Activated CD4-positive, alpha-beta T cell treated with anti-CD3 and anti-CD28 coated beads, Interleukin-2, amount 10 ng/mL, durations not matched to agents 24 days and 14 days (primary cell): Measurements from ENCODE around the gene TMEM192. TPM values are rescaled to one million over a fixed set of nuclear protein-coding genes. Genes with fewer than 3 reads are reported as not detected.
A peak's percentile ranks its signal among the peaks of the same experiment; 100 is the strongest.
"Not testable (repeated sequence)": the region's sequence is repeated elsewhere in the genome, so short reads cannot be mapped to it uniquely, and the experiment has no call there.

Source experiments
- DNase-seq: peaks from one replicate; pipeline ENCODE4 v3.0.0; 2022
- H3K27ac Mint-ChIP-seq: one replicate; pipeline ENCODE4 v1.8.0; 2022; ENCODE audit warnings: mild to moderate bottlenecking, mixed read lengths
- H3K27me3 Mint-ChIP-seq: one replicate; pipeline ENCODE4 v1.8.0; 2022; ENCODE audit warnings: mixed read lengths
- H3K36me3 Mint-ChIP-seq: one replicate; pipeline ENCODE4 v1.8.0; 2022; ENCODE audit warnings: low read depth, mild to moderate bottlenecking, mixed read lengths
- H3K4me1 Mint-ChIP-seq: one replicate; pipeline ENCODE4 v1.8.0; 2021; ENCODE audit warnings: mixed read lengths
- H3K4me3 Mint-ChIP-seq: one replicate; pipeline ENCODE4 v1.8.0; 2022; ENCODE audit warnings: mild to moderate bottlenecking, moderate library complexity, mixed read lengths
- H3K9me3 Mint-ChIP-seq: one replicate; pipeline ENCODE4 v1.8.0; 2021; ENCODE audit warnings: mixed read lengths
- intact Hi-C: fragments of 100-400 bp; cut with micrococcal nuclease; formaldehyde crosslinking; loops from one replicate; pipeline ENCODE4 v1.15.1; 2023
- total RNA-seq: library from RNA; stranded (reverse); gene quantifications from 2 replicates; pipeline ENCODE4 v1.2.3, GENCODE V29; 2022

TMEM192 gene
- total RNA-seq, 1 donor from 2014 or later, result 10.0 TPM

DNA sequence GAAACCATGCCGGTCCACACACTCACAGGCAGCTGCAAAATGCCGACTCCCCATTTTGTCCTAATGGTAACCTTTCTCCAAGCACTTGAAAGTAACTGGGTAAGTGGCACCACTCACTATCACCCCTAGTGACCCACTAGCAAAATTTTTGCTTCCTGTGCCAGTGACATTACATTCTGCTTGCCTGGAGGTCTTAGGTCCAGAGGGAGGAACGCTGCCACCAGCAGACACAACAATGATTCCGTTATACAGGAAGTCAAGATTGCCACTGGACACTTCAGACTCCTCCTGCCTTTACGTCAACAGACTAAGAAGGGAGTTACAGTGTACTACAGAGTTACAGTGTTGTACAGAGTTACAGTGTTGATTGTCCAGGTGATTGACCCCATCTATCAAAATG, 11.8 kb upstream of the TMEM192 start:
- no peak for DNase-seq
- Mint-ChIP-seq H3K9me3 (no peaks in the 10 kb centered on the region), H3K36me3 (no peaks in the 10 kb centered on the region), H3K4me1 (no peaks in the 10 kb centered on the region), H3K27me3 (peaks cover 19% of the 10 kb centered on the region), H3K27ac (no peak overlapping the region), H3K4me3 (no peak overlapping the region)
- intact Hi-C loops, result no loop called here

DNA sequence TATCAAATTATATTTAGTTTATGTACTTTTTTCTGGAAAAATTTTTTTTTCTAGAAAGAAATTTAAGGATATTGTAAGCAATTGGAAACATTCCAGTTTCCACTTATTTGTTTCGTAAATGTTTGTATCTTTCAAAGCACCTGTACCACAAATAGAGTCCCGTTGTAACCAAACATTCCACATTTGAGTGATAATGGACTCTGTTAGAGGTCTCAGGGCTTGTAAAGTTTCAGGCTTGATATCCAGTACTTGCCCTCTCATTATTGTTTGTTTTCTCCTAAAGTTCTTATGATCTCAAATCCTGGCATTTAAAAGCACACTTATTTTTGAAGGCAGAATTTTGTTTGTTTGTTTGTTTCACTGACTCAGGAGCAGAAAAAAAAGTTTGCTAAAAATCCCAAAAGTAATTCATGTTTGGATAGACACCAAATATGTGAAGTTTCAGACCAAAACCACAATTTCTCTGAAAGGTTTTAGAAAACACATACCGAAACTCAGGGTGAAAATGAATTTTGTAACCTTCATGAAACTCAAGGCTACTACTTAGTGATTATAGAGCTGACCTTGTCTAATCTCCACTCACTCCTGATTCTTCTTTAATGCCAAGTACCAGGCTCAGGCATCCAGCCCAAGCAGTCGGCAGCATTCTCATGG, 5.7 kb upstream of the TMEM192 start:
- intact Hi-C loops, result no loop called here
- Mint-ChIP-seq H3K27me3 (peaks cover 21% of the 10 kb centered on the region), H3K4me1 (peaks cover 4% of the 10 kb centered on the region), H3K36me3 (no peaks in the 10 kb centered on the region), H3K4me3 (no peak overlapping the region), H3K27ac (no peak overlapping the region), H3K9me3 (no peaks in the 10 kb centered on the region)
- DNase-seq, result no peak

DNA sequence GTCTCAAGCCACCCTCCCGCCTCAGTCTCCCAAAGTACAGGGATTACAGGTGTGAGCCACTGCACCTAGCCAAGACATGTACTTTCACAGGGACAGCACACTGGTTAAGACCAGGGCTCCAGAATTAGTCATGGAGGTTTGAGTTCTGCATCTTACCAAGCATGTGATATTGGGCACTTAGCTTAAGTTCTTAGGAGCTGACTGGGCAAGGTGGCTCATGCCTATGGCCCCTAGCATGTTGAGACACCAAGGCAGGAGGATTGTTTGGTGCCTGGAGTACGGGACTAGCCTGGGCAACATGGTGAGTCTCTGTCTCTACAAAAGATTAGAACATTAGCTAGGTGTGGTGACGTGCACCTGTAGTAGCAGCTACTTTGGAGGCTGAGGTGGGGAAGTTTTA, 2.6 kb upstream of the TMEM192 start:
- intact Hi-C loops, result no loop called here
- DNase-seq, result no peak
- H3K27me3 Mint-ChIP-seq, result peaks cover 14% of the 10 kb centered on the region
- peaks cover 13% of the 10 kb centered on the region for H3K4me1 Mint-ChIP-seq
- H3K27ac Mint-ChIP-seq, result no peak overlapping the region
- H3K9me3 Mint-ChIP-seq, result no peaks in the 10 kb centered on the region
- H3K36me3 Mint-ChIP-seq, result no peaks in the 10 kb centered on the region
- H3K4me3 Mint-ChIP-seq, result no peak overlapping the region

DNA sequence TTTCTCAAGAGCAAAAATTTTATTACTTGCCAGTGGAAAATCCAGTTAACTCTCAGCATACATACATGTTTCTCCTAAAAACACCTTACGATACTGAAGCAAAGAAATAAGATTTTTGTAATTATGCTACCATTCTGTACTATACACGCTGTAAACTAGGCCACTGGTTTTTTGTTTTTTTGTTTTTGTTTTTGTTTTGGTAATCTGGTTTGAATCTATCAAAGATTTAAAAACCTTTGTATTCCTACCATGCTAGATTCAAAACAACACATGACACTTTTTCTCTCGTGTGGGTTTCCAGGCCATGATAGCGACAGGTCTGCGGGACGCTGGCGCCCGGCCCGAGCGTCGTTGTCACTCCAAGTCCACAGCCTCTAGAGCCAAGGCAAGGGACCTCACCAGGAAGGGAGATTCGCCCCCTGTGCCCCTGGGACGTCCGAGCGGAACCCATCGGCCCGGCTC, 723 bp downstream of the TMEM192 start:
- Mint-ChIP-seq H3K27me3 (peaks cover 10% of the 10 kb centered on the region), H3K9me3 (no peaks in the 10 kb centered on the region), H3K4me3 (peak overlapping the region; percentile 97), H3K4me1 (peaks cover 13% of the 10 kb centered on the region), H3K36me3 (no peaks in the 10 kb centered on the region), H3K27ac (peak overlapping the region; percentile 89)
- intact Hi-C loops, result loop anchor here (1.0 to 5.0 kb wide), 4 partner anchors 95 to 1945 kb away; partner anchors contain the start of genes KLHL2, MSMO1 and NAF1
- no peak for DNase-seq

DNA sequence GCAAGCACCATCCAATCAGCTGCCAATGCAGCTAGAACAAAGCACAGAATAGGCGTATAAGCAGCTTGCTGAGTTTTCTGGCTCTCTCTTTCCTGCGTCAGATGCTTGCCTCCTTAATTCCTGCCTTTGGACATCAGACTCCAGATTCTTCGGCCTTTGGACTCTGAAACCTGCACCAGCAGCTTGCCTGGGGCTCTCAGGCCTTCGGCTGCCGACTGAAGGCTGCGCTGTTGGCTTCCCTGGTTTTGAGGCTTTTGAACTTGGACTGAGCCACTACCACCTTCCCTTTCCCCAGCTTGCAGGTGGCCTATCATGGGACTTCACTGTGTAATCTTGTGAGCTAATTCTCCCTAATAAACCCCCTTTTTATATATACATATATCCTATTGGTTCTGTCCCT, 6.1 kb downstream of the TMEM192 start:
- DNase-seq, result no peak
- Mint-ChIP-seq H3K27ac (no peak overlapping the region), H3K4me1 (no peaks in the 10 kb centered on the region), H3K36me3 (peaks cover 2% of the 10 kb centered on the region), H3K4me3 (no peak overlapping the region), H3K9me3 (no peaks in the 10 kb centered on the region), H3K27me3 (no peaks in the 10 kb centered on the region)
- intact Hi-C loops, result no loop called here

DNA sequence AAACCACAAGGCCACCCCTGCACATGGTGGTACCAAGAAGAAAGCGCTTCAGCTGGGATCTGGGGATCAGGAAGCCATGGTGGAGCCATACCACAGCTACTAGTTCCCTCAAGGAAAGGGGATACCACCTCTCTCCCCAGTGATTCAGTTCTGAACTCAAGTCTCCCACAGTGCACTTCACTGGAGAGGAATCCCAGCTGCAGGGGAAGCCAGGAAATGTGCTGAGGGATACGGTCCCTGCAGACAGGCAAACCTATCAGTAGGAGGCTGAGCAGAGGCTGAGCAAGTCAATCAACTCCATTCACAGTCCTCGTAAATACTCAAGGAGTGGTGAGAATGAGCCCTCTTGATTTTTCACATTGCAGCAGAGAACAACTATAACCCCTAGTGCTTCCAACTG, 11.0 kb downstream of the TMEM192 start:
- Mint-ChIP-seq H3K27me3 (no peaks in the 10 kb centered on the region), H3K27ac (no peak overlapping the region), H3K4me3 (no peak overlapping the region), H3K4me1 (no peaks in the 10 kb centered on the region), H3K36me3 (peaks cover 6% of the 10 kb centered on the region), H3K9me3 (no peaks in the 10 kb centered on the region)
- DNase-seq, result no peak
- intact Hi-C loops, result no loop called here

DNA sequence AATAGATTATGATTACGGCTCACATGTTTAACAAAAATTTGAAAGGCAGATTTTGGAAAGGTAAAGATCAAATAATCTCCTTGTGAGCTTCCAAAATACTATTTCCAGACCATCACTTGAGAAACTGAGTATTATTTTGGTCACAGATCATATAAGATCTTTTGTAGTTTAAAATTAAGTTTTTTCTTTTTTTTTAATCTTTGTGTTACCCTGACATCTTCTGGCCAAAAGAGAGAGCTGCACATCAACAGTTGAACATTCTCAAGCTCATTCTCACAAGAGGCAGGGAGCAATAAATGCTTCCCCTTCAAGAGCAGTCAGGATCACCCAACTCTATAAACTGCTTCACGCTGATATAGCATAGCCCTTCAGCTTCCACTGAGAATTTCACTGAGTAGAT, 15.9 kb downstream of the TMEM192 start:
- H3K4me3 Mint-ChIP-seq, result no peak overlapping the region

DNA sequence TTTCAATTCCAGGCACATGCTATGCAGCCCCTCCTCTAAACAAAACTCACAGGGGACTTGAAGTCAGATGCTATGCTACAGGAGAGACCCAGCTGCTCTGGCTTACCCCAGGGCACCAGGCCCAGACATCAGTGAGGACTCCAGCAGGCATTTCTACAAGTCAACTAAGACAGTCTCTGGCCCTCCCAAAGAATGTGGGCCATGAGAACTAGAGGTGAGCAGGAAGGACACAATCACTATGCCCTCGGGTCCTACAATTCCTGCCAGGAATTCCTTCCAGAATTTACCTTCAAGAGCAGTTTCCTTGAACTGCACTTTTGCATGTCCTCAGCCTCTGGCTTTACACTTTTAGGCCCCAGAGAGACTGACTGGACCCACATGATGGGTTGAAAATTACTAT, 17.4 kb downstream of the TMEM192 start:
- intact Hi-C loops, result loop anchor here (2.0 to 10.0 kb wide), 2 partner anchors 314 to 1540 kb away; no protein-coding TSS in a partner anchor
- Mint-ChIP-seq H3K4me3 (no peak overlapping the region), H3K27me3 (no peaks in the 10 kb centered on the region), H3K36me3 (peaks cover 2% of the 10 kb centered on the region), H3K9me3 (no peaks in the 10 kb centered on the region), H3K27ac (no peak overlapping the region), H3K4me1 (no peaks in the 10 kb centered on the region)
- DNase-seq, result no peak

More for the DNA sequence above, 15.9 kb downstream of the TMEM192 start:
- H3K27ac Mint-ChIP-seq, result no peak overlapping the region
- intact Hi-C loops, result loop anchor here (10.0 kb wide), 1 partner anchor 1542 kb away; no protein-coding TSS in a partner anchor
- DNase-seq, result no peak
- no peaks in the 10 kb centered on the region for H3K27me3 Mint-ChIP-seq
- peaks cover 4% of the 10 kb centered on the region for H3K36me3 Mint-ChIP-seq
- H3K4me1 Mint-ChIP-seq, result no peaks in the 10 kb centered on the region
- no peaks in the 10 kb centered on the region for H3K9me3 Mint-ChIP-seq

DNA sequence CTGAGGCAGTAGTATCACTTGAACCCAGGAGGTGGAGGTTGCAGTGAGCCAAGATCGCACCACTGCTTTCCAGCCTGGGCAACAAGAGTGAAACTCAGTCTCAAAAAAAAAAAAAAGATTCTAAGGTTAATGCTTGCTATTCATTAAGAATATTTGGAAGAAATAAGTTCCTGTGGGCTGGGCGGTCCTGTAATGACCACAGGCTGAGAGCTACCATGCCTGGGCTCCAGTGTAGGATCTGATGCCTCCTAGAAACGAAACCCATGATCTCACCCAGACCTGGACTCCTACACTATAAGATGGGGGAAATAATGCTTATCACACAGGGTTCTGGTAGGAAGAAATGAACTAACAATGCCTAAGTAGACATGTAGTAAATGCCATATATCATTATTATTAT, 17.8 kb downstream of the TMEM192 start:
- no peaks in the 10 kb centered on the region for H3K4me1 Mint-ChIP-seq
- no peak overlapping the region for H3K27ac Mint-ChIP-seq
- no peak for DNase-seq
- intact Hi-C loops, result loop anchor here (2.0 to 10.0 kb wide), 2 partner anchors 314 to 1540 kb away; no protein-coding TSS in a partner anchor
- no peaks in the 10 kb centered on the region for H3K27me3 Mint-ChIP-seq
- H3K9me3 Mint-ChIP-seq, result no peaks in the 10 kb centered on the region
- no peak overlapping the region for H3K4me3 Mint-ChIP-seq
- H3K36me3 Mint-ChIP-seq, result no peaks in the 10 kb centered on the region

DNA sequence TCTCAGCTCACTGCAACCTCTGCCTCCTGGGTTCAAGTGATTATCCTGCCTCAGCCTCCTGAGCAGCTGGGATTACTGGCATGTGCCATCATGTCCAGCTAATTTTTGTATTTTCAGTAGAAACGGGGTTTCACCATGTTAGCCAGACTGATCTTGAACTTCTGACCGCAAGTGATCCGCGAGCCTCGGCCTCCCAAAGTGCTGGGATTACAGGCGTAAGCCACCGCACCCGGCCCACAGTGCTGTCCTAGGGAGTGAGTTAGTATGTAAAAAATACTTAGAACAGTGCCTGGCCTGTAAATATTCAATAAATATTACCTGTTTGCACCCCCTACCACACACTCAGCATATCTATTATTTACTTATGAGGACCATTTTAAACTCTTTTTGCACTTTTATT, 20.5 kb downstream of the TMEM192 start:
- not testable (repeated sequence) for H3K27me3 Mint-ChIP-seq, H3K27ac Mint-ChIP-seq, H3K9me3 Mint-ChIP-seq, DNase-seq, H3K4me3 Mint-ChIP-seq, H3K36me3 Mint-ChIP-seq, H3K4me1 Mint-ChIP-seq
- intact Hi-C loops, result loop anchor here (10.0 kb wide), 1 partner anchor 1537 kb away; no protein-coding TSS in a partner anchor

DNA sequence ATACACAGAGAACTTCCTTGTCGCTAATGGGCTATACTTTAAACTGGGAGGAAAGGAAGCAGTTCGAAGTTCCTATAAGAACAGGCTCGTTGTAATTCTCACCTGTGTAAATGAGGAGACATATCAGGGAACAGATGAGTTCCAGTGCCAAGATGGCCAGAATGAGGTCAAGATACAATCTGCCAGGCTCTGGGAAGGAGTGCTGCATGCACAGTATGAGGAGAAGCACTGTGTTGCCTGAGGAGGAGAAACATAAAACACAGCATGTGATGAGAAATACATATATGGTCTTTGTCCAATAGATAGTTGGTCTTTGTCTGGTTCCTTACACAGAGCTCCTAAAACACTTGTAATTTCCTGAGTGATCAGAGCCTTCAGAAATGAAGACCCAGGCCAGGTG, 24.3 kb downstream of the TMEM192 start:
- DNase-seq, result no peak
- intact Hi-C loops, result no loop called here
- no peaks in the 10 kb centered on the region for H3K4me1 Mint-ChIP-seq
- H3K27ac Mint-ChIP-seq, result no peak overlapping the region
- no peaks in the 10 kb centered on the region for H3K27me3 Mint-ChIP-seq
- no peaks in the 10 kb centered on the region for H3K9me3 Mint-ChIP-seq
- no peak overlapping the region for H3K4me3 Mint-ChIP-seq
- H3K36me3 Mint-ChIP-seq, result peaks cover 9% of the 10 kb centered on the region

DNA sequence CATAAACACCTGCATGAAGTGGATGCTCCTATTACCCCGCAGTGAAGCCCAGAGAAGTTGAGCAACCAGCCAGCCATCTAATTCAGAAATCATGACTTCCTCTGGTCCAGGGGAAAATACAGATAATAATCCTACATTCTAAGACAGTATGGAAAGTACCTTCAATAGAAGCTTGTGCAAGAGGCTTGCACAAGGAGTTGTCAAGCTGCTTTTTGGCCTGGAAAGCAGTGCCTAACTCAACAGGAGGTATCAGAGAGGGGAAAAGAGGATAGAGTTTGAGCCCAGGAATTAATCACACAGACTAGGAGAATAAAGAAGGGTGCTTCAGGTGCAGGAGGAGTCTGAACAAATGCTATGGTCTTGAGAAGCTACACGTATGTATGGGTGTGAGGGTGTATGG, 26.7 kb downstream of the TMEM192 start:
- no peak overlapping the region for H3K27ac Mint-ChIP-seq
- DNase-seq, result no peak
- H3K4me3 Mint-ChIP-seq, result no peak overlapping the region
- intact Hi-C loops, result no loop called here
- no peaks in the 10 kb centered on the region for H3K9me3 Mint-ChIP-seq
- H3K27me3 Mint-ChIP-seq, result no peaks in the 10 kb centered on the region
- peaks cover 9% of the 10 kb centered on the region for H3K36me3 Mint-ChIP-seq
- H3K4me1 Mint-ChIP-seq, result no peaks in the 10 kb centered on the region

DNA sequence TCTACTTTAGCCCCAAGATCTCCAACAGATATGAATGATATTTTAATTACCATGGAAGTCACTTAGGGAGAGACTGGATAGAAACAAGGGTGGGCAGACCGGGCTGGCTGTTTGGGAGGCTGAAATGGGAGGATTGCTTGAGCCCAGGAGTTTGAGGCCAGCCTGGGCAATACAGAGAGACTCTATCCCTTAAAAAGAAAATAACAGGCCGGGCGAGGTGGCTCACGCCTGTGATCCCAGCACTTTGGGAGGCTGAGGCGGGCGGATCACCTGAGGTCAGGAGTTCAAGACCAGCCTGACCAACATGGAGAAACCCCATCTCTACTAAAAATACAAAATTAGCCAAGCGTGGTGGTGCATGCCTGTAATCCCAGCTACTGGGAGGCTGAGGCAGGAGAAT, 27.9 kb downstream of the TMEM192 start:
- H3K27ac Mint-ChIP-seq, H3K4me3 Mint-ChIP-seq, H3K9me3 Mint-ChIP-seq, intact Hi-C loops, DNase-seq, H3K36me3 Mint-ChIP-seq, H3K27me3 Mint-ChIP-seq, H3K4me1 Mint-ChIP-seq: not testable (repeated sequence)

DNA sequence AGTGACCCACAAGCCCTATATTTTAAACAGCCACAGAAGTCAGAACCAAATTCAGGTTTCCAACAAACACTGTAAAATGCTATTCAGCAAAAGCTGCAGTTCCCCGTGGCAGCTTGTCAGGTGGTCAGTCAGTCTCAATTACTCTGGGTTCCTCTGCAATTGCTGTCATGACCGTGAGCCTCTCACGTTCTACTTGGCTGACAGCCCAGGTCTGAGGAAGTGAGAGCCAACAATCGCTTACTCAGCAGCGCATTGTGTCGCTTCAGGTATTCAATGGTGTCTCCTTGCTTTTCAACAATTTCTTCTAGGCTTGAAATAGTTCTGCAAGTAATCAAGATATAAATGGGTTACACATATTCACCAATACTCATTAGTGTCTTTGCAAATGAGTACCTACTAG, 33.2 kb downstream of the TMEM192 start:
- H3K4me3 Mint-ChIP-seq, result no peak overlapping the region
- H3K27ac Mint-ChIP-seq, result no peak overlapping the region
- intact Hi-C loops, result no loop called here
- DNase-seq, result no peak
- H3K4me1 Mint-ChIP-seq, result peaks cover 4% of the 10 kb centered on the region
- H3K27me3 Mint-ChIP-seq, result no peaks in the 10 kb centered on the region
- no peaks in the 10 kb centered on the region for H3K9me3 Mint-ChIP-seq
- H3K36me3 Mint-ChIP-seq, result peaks cover 2% of the 10 kb centered on the region
